Neutrophil (primary cell): ENCODE measurements around the gene LYPD5.
A peak's percentile ranks its signal among the peaks of the same experiment; 100 is the strongest.

Source experiments
- H3K27ac ChIP-seq: fragments of 200-600 bp; sonication (generic); 2 replicates; pipeline ENCODE4 v1.5.1; 2016; ENCODE audit warnings: mild to moderate bottlenecking, moderate library complexity
- H3K27me3 ChIP-seq: fragments of 200-600 bp; sonication (generic); 2 replicates; pipeline ENCODE4 v1.6.0; 2016; ENCODE audit warnings: mild to moderate bottlenecking
- H3K36me3 ChIP-seq: fragments of 200-600 bp; sonication (generic); 2 replicates; pipeline ENCODE4 v1.5.1; 2017
- H3K4me1 ChIP-seq, 2 experiments: fragments of 200-600 bp in 1 of 2; sonication (generic) in 1 of 2; 1 replicate in 1 of 2; 2 replicates in 1 of 2; pipeline versions ENCODE4 v1.5.1 to v1.6.1; 2013 to 2016; ENCODE audit warnings: low read depth in 1 of 2, low read length in 1 of 2, mild to moderate bottlenecking in 1 of 2, moderate library complexity in 1 of 2; ENCODE audit not compliant: control insufficient read depth in 1 of 2, insufficient read depth in 1 of 2
- H3K4me3 ChIP-seq, 2 experiments: fragments of 200-600 bp in 1 of 2; sonication (generic) in 1 of 2; 1 replicate in 1 of 2; 2 replicates in 1 of 2; pipeline ENCODE4 v1.5.1; 2013 to 2016; ENCODE audit warnings: low read depth in 1 of 2, low read length in 1 of 2, mild to moderate bottlenecking in 1 of 2, moderate library complexity in 1 of 2
- H3K9me3 ChIP-seq: fragments of 200-600 bp; sonication (generic); 2 replicates; pipeline ENCODE4 v1.5.1; 2016
- CTCF ChIP-seq: fragments of 200-600 bp; sonication (generic); IDR thresholded peaks from 2 replicates; pipeline ENCODE4 v1.5.1; 2016; ENCODE audit warnings: antibody characterized with exemption

LYPD5 gene

GRCh38 chr19:43789029-43789428, 13.2 kb downstream of the LYPD5 start:
- peaks cover 34% of the 10 kb centered on the region for H3K27me3 ChIP-seq
- no peak overlapping the region for H3K4me3 ChIP-seq
- no peak for TF ChIP-seq CTCF
- no peak overlapping the region for H3K27ac ChIP-seq
- H3K9me3 ChIP-seq: no peaks in the 10 kb centered on the region
- H3K4me1 ChIP-seq: peaks cover 9 to 10% of the 10 kb centered on the region in 2 experiments
- no peaks in the 10 kb centered on the region for H3K36me3 ChIP-seq

- Histone ChIP-seq H3K36me3 (no peaks in the 10 kb centered on the region), H3K9me3 (no peaks in the 10 kb centered on the region), H3K27me3 (peaks cover 13% of the 10 kb centered on the region), H3K4me3 (no peak overlapping the region), H3K4me1 (peaks cover 9 to 10% of the 10 kb centered on the region in 2 experiments), H3K27ac (no peak overlapping the region)
- no peak for TF ChIP-seq CTCF
These were observed 15.6 kb downstream of the LYPD5 start for GRCh38 chr19:43786665-43787064.

- Histone ChIP-seq H3K9me3 (no peaks in the 10 kb centered on the region), H3K36me3 (no peaks in the 10 kb centered on the region), H3K4me1 (peaks cover 13 to 21% of the 10 kb centered on the region in 2 experiments), H3K27ac (no peak overlapping the region), H3K4me3 (no peak overlapping the region), H3K27me3 (peaks cover 2% of the 10 kb centered on the region)
- TF ChIP-seq CTCF: peak; percentile 93
These were observed 17.1 kb downstream of the LYPD5 start for GRCh38 chr19:43784981-43785808.

GRCh38 chr19:43784241-43784980, 17.8 kb downstream of the LYPD5 start:
- no peak overlapping the region for H3K4me3 ChIP-seq
- H3K4me1 ChIP-seq: peaks cover 20 to 28% of the 10 kb centered on the region in 2 experiments
- H3K27ac ChIP-seq: no peak overlapping the region

GRCh38 chr19:43783636-43784035, 18.6 kb downstream of the LYPD5 start:
- TF ChIP-seq CTCF: no peak
- Histone ChIP-seq H3K27me3 (no peaks in the 10 kb centered on the region), H3K36me3 (no peaks in the 10 kb centered on the region), H3K4me1 (peaks cover 28 to 36% of the 10 kb centered on the region in 2 experiments), H3K4me3 (no peak overlapping the region), H3K9me3 (no peaks in the 10 kb centered on the region), H3K27ac (no peak overlapping the region)

More at GRCh38 chr19:43784241-43784980, 17.8 kb downstream of the LYPD5 start:
- H3K9me3 ChIP-seq: no peaks in the 10 kb centered on the region
- TF ChIP-seq CTCF: no peak
- H3K36me3 ChIP-seq: no peaks in the 10 kb centered on the region
- H3K27me3 ChIP-seq: no peaks in the 10 kb centered on the region
